ENCODE measurements around the gene PRDM11.

- TF ChIP-seq CTCF (conservative IDR thresholded peaks at IDR 0.05 in 1 of 2, IDR thresholded peaks at IDR 0.05 in 1 of 2; ENCODE audit: extremely low read depth in 1 of 2, insufficient read depth in 1 of 2, low read depth in 1 of 2, low read length in 2 of 2) (no peak), EZH2 (IDR thresholded peaks at IDR 0.05; ENCODE audit: borderline replicate concordance, low read length) (no peak)
These were observed 78.3 kb downstream of the PRDM11 start for GRCh38 chr11:45224766-45225165.
